PFSK-1 (cell line): ENCODE results near the gene KRT35.
A peak's percentile ranks its signal among the peaks of the same experiment; 100 is the strongest.

ENCODE experiments used
- FOXP2 ChIP-seq: optimal IDR thresholded peaks from 2 replicates; pipeline ENCODE3; 2011; ENCODE audit warnings: borderline replicate concordance, control low read depth, inconsistent platforms; ENCODE audit not compliant: insufficient read depth; ENCODE audit errors: extremely low read length, extremely low read depth
- POLR2AphosphoS5 ChIP-seq: IDR thresholded peaks from 2 replicates; pipeline ENCODE4 v1.6.1; 2012; ENCODE audit warnings: low read depth, mild to moderate bottlenecking, control low read depth, low read length, moderate library complexity
- REST ChIP-seq, 2 experiments: IDR thresholded peaks; 2 replicates each; pipeline versions ENCODE4 v1.6.1 to v1.8.0; 2011 to 2012; ENCODE audit warnings: low read depth in 2 of 2, low read length in 2 of 2, control low read depth in 1 of 2, inconsistent platforms in 1 of 2, mild to moderate bottlenecking in 1 of 2, moderate library complexity in 1 of 2; ENCODE audit not compliant: insufficient read depth in 1 of 2
- SIN3A ChIP-seq: IDR thresholded peaks from 2 replicates; pipeline ENCODE4 v1.6.1; 2012; ENCODE audit warnings: mild to moderate bottlenecking, low read length, moderate library complexity, borderline replicate concordance; ENCODE audit not compliant: insufficient read depth
- TAF1 ChIP-seq: IDR thresholded peaks from 2 replicates; pipeline ENCODE4 v1.6.1; 2012; ENCODE audit warnings: low read length, control low read depth, borderline replicate concordance; ENCODE audit not compliant: insufficient read depth

The KRT35 gene

GRCh38 chr17:41492771-41493170 is 11.8 kb upstream of the KRT35 start:
- TF ChIP-seq REST (IDR thresholded peaks at IDR 0.05; ENCODE audit: insufficient read depth in 1 of 2, low read depth in 2 of 2, low read length in 2 of 2) (0 out of 4 replicates have a peak, but pooled peaks of 1 of the 2 experiments have one; percentile 28), POLR2AphosphoS5 (no peak)

- TF ChIP-seq REST (IDR thresholded peaks at IDR 0.05; ENCODE audit: insufficient read depth in 1 of 2, low read depth in 2 of 2, low read length in 2 of 2), result no peak
- TF ChIP-seq FOXP2, result no peak
- TF ChIP-seq TAF1, result no peak
- TF ChIP-seq SIN3A, result no peak
- no peak for TF ChIP-seq POLR2AphosphoS5
Measured at GRCh38 chr17:41492351-41492750, 11.4 kb upstream of the KRT35 start.

GRCh38 chr17:41491476-41491875 is 10.5 kb upstream of the KRT35 start:
- no peak for TF ChIP-seq FOXP2
- no peak for TF ChIP-seq SIN3A
- TF ChIP-seq POLR2AphosphoS5, result no peak
- TF ChIP-seq REST (IDR thresholded peaks at IDR 0.05; ENCODE audit: insufficient read depth in 1 of 2, low read depth in 2 of 2, low read length in 2 of 2), result no peak
- TF ChIP-seq TAF1, result no peak

GRCh38 chr17:41490000-41490990 is 9.3 kb upstream of the KRT35 start:
- TF ChIP-seq SIN3A, result no peak
- TF ChIP-seq FOXP2, result no peak
- TF ChIP-seq REST (IDR thresholded peaks at IDR 0.05; ENCODE audit: insufficient read depth in 1 of 2, low read depth in 2 of 2, low read length in 2 of 2), result no peak
- TF ChIP-seq POLR2AphosphoS5, result no peak
- no peak for TF ChIP-seq TAF1

GRCh38 chr17:41489531-41489930 is 8.6 kb upstream of the KRT35 start, which contains the start of gene KRT36:
Gene KRT36, minus strand, starts transcription at chr17:41489910. Its CDS starts 46 bp downstream, at chr17:41489864.
- TF ChIP-seq SIN3A (no peak), REST (IDR thresholded peaks at IDR 0.05; ENCODE audit: insufficient read depth in 1 of 2, low read depth in 2 of 2, low read length in 2 of 2) (no peak), TAF1 (no peak)
